CD14-positive monocyte (primary cell): ENCODE data around the gene CD28. TPM values are rescaled to one million over a fixed set of nuclear protein-coding genes. Genes with fewer than 3 reads are reported as not detected.
A peak's percentile ranks its signal among the peaks of the same experiment; 100 is the strongest.

Experiments
- DNase-seq, 3 donors: peaks; one replicate each; pipeline ENCODE4 v3.0.0-alpha.2; 2011 to 2022
- H2AFZ ChIP-seq: 2 replicates; pipeline ENCODE4 v1.6.0; 2012; ENCODE audit warnings: mild to moderate bottlenecking, low read depth, low read length, inconsistent platforms; ENCODE audit not compliant: insufficient read depth, poor library complexity, severe bottlenecking
- H3K27ac ChIP-seq, 2 donors: 1 replicate in 1 of 2; 2 replicates in 1 of 2; pipeline ENCODE4 v1.5.1; 2012 to 2013; ENCODE audit warnings: low read length in 2 of 2, control low read depth in 1 of 2, inconsistent platforms in 1 of 2, low read depth in 1 of 2, mild to moderate bottlenecking in 1 of 2
- H3K27me3 ChIP-seq, 2 donors: one replicate each; pipeline versions ENCODE4 v1.6.0 to v1.6.1; 2011 to 2013; ENCODE audit warnings: low read length in 2 of 2; ENCODE audit not compliant: control insufficient read depth in 2 of 2, insufficient read depth in 2 of 2
- H3K36me3 ChIP-seq, 2 donors: replicated peaks in 1 of 2; 1 replicate in 1 of 2; 2 replicates in 1 of 2; pipeline versions ENCODE4 v1.5.1 to v1.6.1; 2012 to 2013; ENCODE audit warnings: low read length in 2 of 2, control low read depth in 1 of 2, inconsistent platforms in 1 of 2, mild to moderate bottlenecking in 1 of 2; ENCODE audit not compliant: insufficient read depth in 2 of 2, control insufficient read depth in 1 of 2
- H3K4me1 ChIP-seq, 2 donors: 1 replicate in 1 of 2; 2 replicates in 1 of 2; pipeline versions ENCODE4 v1.5.1 to v1.6.1; 2012 to 2013; ENCODE audit warnings: low read length in 2 of 2, control low read depth in 1 of 2, inconsistent platforms in 1 of 2, mild to moderate bottlenecking in 1 of 2, moderate library complexity in 1 of 2; ENCODE audit not compliant: insufficient read depth in 2 of 2, control insufficient read depth in 1 of 2
- H3K4me2 ChIP-seq: replicated peaks from 2 replicates; pipeline ENCODE3; 2012; ENCODE audit warnings: low read length, moderate library complexity, mild to moderate bottlenecking; ENCODE audit not compliant: poor library complexity, severe bottlenecking; ENCODE audit errors: extremely low read depth
- H3K4me3 ChIP-seq, 3 experiments: fragments of 200-600 bp in 1 of 3; sonication (generic) in 1 of 3; replicated peaks in 1 of 3; 1 replicate in 2 of 3; 2 replicates in 1 of 3; pipeline ENCODE4 v1.5.1; 2011 to 2013; ENCODE audit warnings: low read length in 3 of 3, mild to moderate bottlenecking in 3 of 3, control low read depth in 2 of 3, low read depth in 2 of 3, inconsistent platforms in 1 of 3, moderate library complexity in 1 of 3
- H3K79me2 ChIP-seq: 2 replicates; pipeline ENCODE4 v1.6.0; 2012; ENCODE audit warnings: mild to moderate bottlenecking, control low read depth, inconsistent platforms, low read length, moderate library complexity; ENCODE audit not compliant: insufficient read depth
- H3K9ac ChIP-seq: 2 replicates; pipeline ENCODE4 v1.6.0; 2017; ENCODE audit warnings: low read length, mild to moderate bottlenecking; ENCODE audit not compliant: insufficient read depth, poor library complexity, severe bottlenecking
- H3K9me3 ChIP-seq, 2 donors: replicated peaks in 1 of 2; 1 replicate in 1 of 2; 2 replicates in 1 of 2; pipeline versions ENCODE4 v1.5.1 to v1.6.1; 2012 to 2013; ENCODE audit warnings: low read length in 2 of 2, control low read depth in 1 of 2; ENCODE audit not compliant: control insufficient read depth in 1 of 2, insufficient read depth in 1 of 2
- H4K20me1 ChIP-seq: 2 replicates; pipeline ENCODE4 v1.6.0; 2012; ENCODE audit warnings: mild to moderate bottlenecking, low read length, control low read depth, moderate library complexity; ENCODE audit not compliant: insufficient read depth
- H3K27ac Mint-ChIP-seq, 7 donors: one replicate each; pipeline ENCODE4 v1.8.0; 2020; ENCODE audit warnings: mild to moderate bottlenecking in 7 of 7, mixed read lengths in 7 of 7, moderate library complexity in 6 of 7, inconsistent platforms in 2 of 7
- H3K27me3 Mint-ChIP-seq, 3 donors: one replicate each; pipeline ENCODE4 v1.8.0; 2021 to 2022; ENCODE audit warnings: low read depth in 3 of 3, mild to moderate bottlenecking in 3 of 3, mixed read lengths in 3 of 3, moderate library complexity in 3 of 3, inconsistent platforms in 1 of 3
- H3K36me3 Mint-ChIP-seq, 2 donors: one replicate each; pipeline ENCODE4 v1.8.0; 2020; ENCODE audit warnings: mixed read lengths in 2 of 2, inconsistent platforms in 1 of 2, mild to moderate bottlenecking in 1 of 2
- H3K4me1 Mint-ChIP-seq: one replicate; pipeline ENCODE4 v1.8.0; 2020; ENCODE audit warnings: mild to moderate bottlenecking, mixed read lengths
- H3K4me3 Mint-ChIP-seq, 2 donors: one replicate each; pipeline ENCODE4 v1.8.0; 2020; ENCODE audit warnings: mild to moderate bottlenecking in 2 of 2, mixed read lengths in 2 of 2, moderate library complexity in 1 of 2
- H3K9me3 Mint-ChIP-seq, 7 donors: one replicate each; pipeline ENCODE4 v1.8.0; 2020 to 2022; ENCODE audit warnings: mixed read lengths in 7 of 7, mild to moderate bottlenecking in 6 of 7, moderate library complexity in 6 of 7, inconsistent platforms in 2 of 7
- WGBS: methylation state at CpG from one replicate; pipeline ENCODE4 v1.1.5; 2013; ENCODE audit warnings: missing lambda C conversion rate; ENCODE audit not compliant: insufficient coverage; 5-methylcytosine and 5-hydroxymethylcytosine counted together
- intact Hi-C, 2 donors: fragments of 100-400 bp; cut with micrococcal nuclease; formaldehyde crosslinking; loops; one replicate each; pipeline versions ENCODE4 v1.15.0 to v1.15.1; 2023
- polyA plus RNA-seq, 3 donors: library from polyadenylated mRNA; depleted of rRNA in 1 of 3; unstranded in 2 of 3; stranded (reverse) in 1 of 3; fragments of 300-500 nt in 2 of 3; fragments of >200 nt in 1 of 3; fragmentation: Illumina TruSeq in 2 of 3; gene quantifications; 1 replicate in 2 of 3; 2 replicates in 1 of 3; pipeline ENCODE4 v1.2.3, GENCODE V29; 2012 to 2021
- TF ChIP-seq, protein P1 (sequence below): fragments of 200-600 bp; IDR thresholded peaks from one replicate; pipeline ENCODE4 v1.8.0; 2022; ENCODE audit warnings: antibody characterized with exemption, mild to moderate bottlenecking

Gene CD28
- polyA plus RNA-seq, 3 donors = 0.09 to 0.21 TPM; not detected in 1

DNA sequence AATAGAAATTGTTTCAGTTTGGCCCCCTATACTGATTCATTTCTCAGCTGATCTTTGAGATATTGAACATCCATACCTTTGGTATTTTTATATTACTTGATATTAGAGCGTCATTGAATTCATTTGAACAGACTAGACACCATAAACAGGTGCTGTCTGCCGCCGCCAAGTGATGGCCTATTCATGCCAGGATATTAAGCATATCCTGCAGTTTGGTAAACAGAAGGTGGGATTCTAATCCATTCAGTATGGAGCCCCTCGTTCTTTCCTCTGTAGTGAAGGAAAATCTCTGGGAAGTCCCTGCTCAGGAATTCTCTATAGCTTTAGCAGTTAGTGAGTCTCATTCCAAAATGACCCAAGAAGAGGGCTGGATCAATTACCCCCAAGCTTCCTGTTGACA lies 23.0 kb upstream of the CD28 start:
- intact Hi-C loops = no loop called here
- Histone ChIP-seq H2AFZ (no peak overlapping the region), H3K4me2 (no peak overlapping the region), H3K27ac (peak overlapping the region in 1 of 2 donors; percentile 62), H3K4me3 (no peak overlapping the region), H3K9me3 (no peaks in the 10 kb centered on the region), H3K27me3 (no peaks in the 10 kb centered on the region), H3K36me3 (no peaks in the 10 kb centered on the region), H3K79me2 (no peaks in the 10 kb centered on the region), H3K4me1 (peaks cover 34 to 37% of the 10 kb centered on the region in 2 donors), H3K9ac (no peak overlapping the region), H4K20me1 (no peaks in the 10 kb centered on the region)
- no CpG with 5 or more reads among the region's 4 CpGs for WGBS
- no peak for DNase-seq
- peak overlapping the region in 3 of 7 donors; percentile 37 to 61 (median 60) for H3K27ac Mint-ChIP-seq
- H3K4me3 Mint-ChIP-seq = no peak overlapping the region
- no peaks in the 10 kb centered on the region for H3K36me3 Mint-ChIP-seq
- H3K9me3 Mint-ChIP-seq = peaks cover 0 to 2% (median 0%) of the 10 kb centered on the region in 7 donors
- TF ChIP-seq, protein P1, sequence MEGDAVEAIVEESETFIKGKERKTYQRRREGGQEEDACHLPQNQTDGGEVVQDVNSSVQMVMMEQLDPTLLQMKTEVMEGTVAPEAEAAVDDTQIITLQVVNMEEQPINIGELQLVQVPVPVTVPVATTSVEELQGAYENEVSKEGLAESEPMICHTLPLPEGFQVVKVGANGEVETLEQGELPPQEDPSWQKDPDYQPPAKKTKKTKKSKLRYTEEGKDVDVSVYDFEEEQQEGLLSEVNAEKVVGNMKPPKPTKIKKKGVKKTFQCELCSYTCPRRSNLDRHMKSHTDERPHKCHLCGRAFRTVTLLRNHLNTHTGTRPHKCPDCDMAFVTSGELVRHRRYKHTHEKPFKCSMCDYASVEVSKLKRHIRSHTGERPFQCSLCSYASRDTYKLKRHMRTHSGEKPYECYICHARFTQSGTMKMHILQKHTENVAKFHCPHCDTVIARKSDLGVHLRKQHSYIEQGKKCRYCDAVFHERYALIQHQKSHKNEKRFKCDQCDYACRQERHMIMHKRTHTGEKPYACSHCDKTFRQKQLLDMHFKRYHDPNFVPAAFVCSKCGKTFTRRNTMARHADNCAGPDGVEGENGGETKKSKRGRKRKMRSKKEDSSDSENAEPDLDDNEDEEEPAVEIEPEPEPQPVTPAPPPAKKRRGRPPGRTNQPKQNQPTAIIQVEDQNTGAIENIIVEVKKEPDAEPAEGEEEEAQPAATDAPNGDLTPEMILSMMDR = no peak
- peaks cover 0 to 2% (median 0%) of the 10 kb centered on the region in 3 donors for H3K27me3 Mint-ChIP-seq
- peaks cover 43% of the 10 kb centered on the region for H3K4me1 Mint-ChIP-seq

DNA sequence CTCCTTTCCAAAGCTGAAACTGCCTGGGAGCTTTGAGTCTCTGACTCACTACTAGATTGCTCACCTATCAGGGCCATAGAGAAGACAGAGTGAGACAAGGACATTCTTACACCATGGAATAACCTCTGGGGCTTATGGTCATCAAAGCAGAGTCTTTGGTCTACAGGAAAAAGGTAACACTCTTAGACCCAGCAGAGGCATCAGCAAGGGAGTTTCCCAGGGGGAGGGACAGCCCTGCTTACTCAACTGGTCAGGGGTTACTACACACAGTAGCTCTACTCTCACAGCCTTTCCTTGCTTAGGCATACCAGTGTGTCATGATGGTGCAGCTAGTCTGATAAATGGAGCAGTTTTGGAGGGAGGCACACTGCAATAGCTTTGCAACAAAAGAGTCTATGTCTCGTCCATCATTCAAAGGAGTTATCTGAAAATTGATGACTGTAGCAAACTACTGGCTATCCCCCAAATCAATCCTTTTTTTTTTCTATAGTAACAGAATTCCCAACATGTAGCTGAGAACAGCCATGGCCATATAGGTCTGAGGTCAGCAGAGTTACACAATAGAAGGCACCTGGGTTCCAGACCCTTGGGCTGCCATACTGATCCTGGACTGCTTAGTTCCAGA lies 22.4 kb upstream of the CD28 start:
- H3K27me3 Mint-ChIP-seq = peaks cover 0 to 2% (median 0%) of the 10 kb centered on the region in 3 donors

More for the DNA sequence above, 22.4 kb upstream of the CD28 start:
- Histone ChIP-seq H3K79me2 (no peaks in the 10 kb centered on the region), H3K36me3 (no peaks in the 10 kb centered on the region), H3K27ac (peak overlapping the region in 1 of 2 donors; percentile 62), H3K4me2 (no peak overlapping the region), H3K4me3 (no peak overlapping the region), H3K4me1 (peaks cover 40 to 44% of the 10 kb centered on the region in 2 donors), H4K20me1 (no peaks in the 10 kb centered on the region), H2AFZ (no peak overlapping the region), H3K9ac (no peak overlapping the region), H3K9me3 (no peaks in the 10 kb centered on the region), H3K27me3 (no peaks in the 10 kb centered on the region)
- no peaks in the 10 kb centered on the region for H3K9me3 Mint-ChIP-seq
- no peak overlapping the region for H3K4me3 Mint-ChIP-seq
- peaks cover 49% of the 10 kb centered on the region for H3K4me1 Mint-ChIP-seq
- TF ChIP-seq, protein P1 = no peak
- peak; percentile 79 to 93 (median 85) for DNase-seq
- 100% methylated on average over 1 of the region's 1 CpG for WGBS
- intact Hi-C loops = no loop called here
- peak overlapping the region in 3 of 7 donors; percentile 37 to 61 (median 60) for H3K27ac Mint-ChIP-seq
- no peaks in the 10 kb centered on the region for H3K36me3 Mint-ChIP-seq
